HG03196 (cell line): ENCODE results near the gene NUDT15.

Source experiments
- ATAC-seq: cut with Tn5 transposase; IDR thresholded peaks from one replicate; pipeline ENCODE4 v1.9.1; 2021; ENCODE audit not compliant: unreplicated experiment

NUDT15 gene

GRCh38 chr13:48096670-48097069 lies 59.1 kb downstream of the NUDT15 start:
- no peak for ATAC-seq
